ENCODE results near the gene MYO1G.
A peak's percentile ranks its signal among the peaks of the same experiment; 100 is the strongest.
"Not testable (repeated sequence)": the region's sequence is repeated elsewhere in the genome, so short reads cannot be mapped to it uniquely, and the experiment has no call there.

The MYO1G gene

GRCh38 chr7:44998153-44998871 lies 19.5 kb upstream of the MYO1G start:
- no peak for DNase-seq

- no peak for DNase-seq
These were observed 17.0 kb upstream of the MYO1G start for GRCh38 chr7:44995555-44996493.

GRCh38 chr7:44994877-44995554 lies 16.2 kb upstream of the MYO1G start:
- peak; percentile 36 for DNase-seq

- DNase-seq = not testable (repeated sequence)
These were observed 13.4 kb upstream of the MYO1G start for GRCh38 chr7:44992004-44992795.

GRCh38 chr7:44990109-44991023 lies 11.6 kb upstream of the MYO1G start:
- no peak for DNase-seq

GRCh38 chr7:44989132-44989531 lies 10.3 kb upstream of the MYO1G start:
- no peak for DNase-seq

- DNase-seq = no peak
These were observed 9.9 kb upstream of the MYO1G start for GRCh38 chr7:44988701-44989100.

GRCh38 chr7:44987996-44988395 lies 9.2 kb upstream of the MYO1G start:
- no peak for DNase-seq

- DNase-seq = no peak
These were observed 8.6 kb upstream of the MYO1G start for GRCh38 chr7:44987457-44987856.

- DNase-seq = peak; percentile 93
These were observed 7.6 kb upstream of the MYO1G start for GRCh38 chr7:44986218-44987053.

GRCh38 chr7:44985900-44986217 lies 7.0 kb upstream of the MYO1G start:
- no peak for DNase-seq

GRCh38 chr7:44985033-44985695 lies 6.3 kb upstream of the MYO1G start:
- no peak for DNase-seq

- no peak for DNase-seq
These were observed 5.6 kb upstream of the MYO1G start for GRCh38 chr7:44984478-44984758.

GRCh38 chr7:44983742-44984477 lies 5.1 kb upstream of the MYO1G start:
- DNase-seq = no peak

GRCh38 chr7:44982970-44983369 lies 4.2 kb upstream of the MYO1G start:
- DNase-seq = no peak

- DNase-seq = no peak
These were observed 3.7 kb upstream of the MYO1G start for GRCh38 chr7:44982535-44982923.

- DNase-seq = no peak
These were observed 2.4 kb upstream of the MYO1G start for GRCh38 chr7:44981035-44981706.

- no peak for DNase-seq
These were observed 1.7 kb upstream of the MYO1G start for GRCh38 chr7:44980393-44981034.
